PC-9 (cell line): ENCODE data around the gene TEPSIN.

ENCODE experiments used
- EZH2 ChIP-seq: fragments of 200-600 bp; sonication (generic); IDR thresholded peaks from 2 replicates; pipeline ENCODE4 v1.8.0; 2017; ENCODE audit warnings: antibody characterized with exemption, low read depth
- TF ChIP-seq, protein P1 (sequence below): fragments of 200-600 bp; sonication (generic); conservative IDR thresholded peaks from 2 replicates; pipeline ENCODE4 v1.6.1; 2017; ENCODE audit warnings: mixed run types, antibody characterized with exemption, mild to moderate bottlenecking, moderate library complexity

DNA sequence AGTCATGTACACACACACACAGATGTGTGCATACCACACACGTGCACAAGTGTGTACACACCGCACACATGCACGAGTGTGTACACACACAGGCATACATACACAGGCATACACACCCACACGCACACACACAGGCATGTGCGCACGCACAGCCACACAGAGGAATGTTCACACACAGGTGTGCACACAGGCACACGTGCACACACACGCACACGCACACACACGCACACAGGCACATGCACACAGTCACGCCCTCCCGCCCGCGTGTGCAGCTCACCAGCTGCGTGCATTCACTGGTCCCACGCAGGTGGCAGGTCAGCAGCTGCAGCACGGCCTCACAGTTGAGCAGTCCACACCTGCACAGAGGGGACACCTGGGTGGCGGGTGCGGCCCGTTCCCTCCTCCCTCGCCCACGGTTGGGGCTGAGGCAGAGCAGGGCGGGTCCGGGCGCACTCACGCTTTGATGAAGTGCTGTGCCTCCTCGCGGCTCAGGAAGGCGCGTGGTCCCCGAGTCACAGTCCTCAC is 7.7 kb downstream of the TEPSIN start:
- TF ChIP-seq, protein P1, sequence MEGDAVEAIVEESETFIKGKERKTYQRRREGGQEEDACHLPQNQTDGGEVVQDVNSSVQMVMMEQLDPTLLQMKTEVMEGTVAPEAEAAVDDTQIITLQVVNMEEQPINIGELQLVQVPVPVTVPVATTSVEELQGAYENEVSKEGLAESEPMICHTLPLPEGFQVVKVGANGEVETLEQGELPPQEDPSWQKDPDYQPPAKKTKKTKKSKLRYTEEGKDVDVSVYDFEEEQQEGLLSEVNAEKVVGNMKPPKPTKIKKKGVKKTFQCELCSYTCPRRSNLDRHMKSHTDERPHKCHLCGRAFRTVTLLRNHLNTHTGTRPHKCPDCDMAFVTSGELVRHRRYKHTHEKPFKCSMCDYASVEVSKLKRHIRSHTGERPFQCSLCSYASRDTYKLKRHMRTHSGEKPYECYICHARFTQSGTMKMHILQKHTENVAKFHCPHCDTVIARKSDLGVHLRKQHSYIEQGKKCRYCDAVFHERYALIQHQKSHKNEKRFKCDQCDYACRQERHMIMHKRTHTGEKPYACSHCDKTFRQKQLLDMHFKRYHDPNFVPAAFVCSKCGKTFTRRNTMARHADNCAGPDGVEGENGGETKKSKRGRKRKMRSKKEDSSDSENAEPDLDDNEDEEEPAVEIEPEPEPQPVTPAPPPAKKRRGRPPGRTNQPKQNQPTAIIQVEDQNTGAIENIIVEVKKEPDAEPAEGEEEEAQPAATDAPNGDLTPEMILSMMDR: no peak
- TF ChIP-seq EZH2: no peak
